Fibroblast of lung (primary cell): ENCODE data around the gene PILRB. TPM values are rescaled to one million over a fixed set of nuclear protein-coding genes. Genes with fewer than 3 reads are reported as not detected.
"Not testable (repeated sequence)": the region's sequence is repeated elsewhere in the genome, so short reads cannot be mapped to it uniquely, and the experiment has no call there.

Experiments used
- DNase-seq, 2 donors: peaks; one replicate each; pipeline versions ENCODE4 v3.0.0 to v3.0.0-alpha.2; 2010; ENCODE audit warnings: low read depth in 2 of 2
- H2AFZ ChIP-seq: 2 replicates; pipeline ENCODE4 v1.5.1; 2012; ENCODE audit warnings: low read length, control low read depth, inconsistent platforms
- H3K27ac ChIP-seq: 2 replicates; pipeline ENCODE4 v1.5.1; 2011; ENCODE audit warnings: low read length, control low read depth; ENCODE audit not compliant: insufficient read depth
- H3K27me3 ChIP-seq: 2 replicates; pipeline ENCODE4 v1.5.1; 2011; ENCODE audit warnings: mild to moderate bottlenecking, low read length; ENCODE audit not compliant: control insufficient read depth, insufficient read depth
- H3K36me3 ChIP-seq: 2 replicates; pipeline ENCODE4 v1.5.1; 2011; ENCODE audit warnings: low read length; ENCODE audit not compliant: control insufficient read depth, insufficient read depth
- H3K4me1 ChIP-seq: 2 replicates; pipeline ENCODE4 v1.5.1; 2011; ENCODE audit warnings: low read length; ENCODE audit not compliant: control insufficient read depth, insufficient read depth; ENCODE audit errors: extremely low read depth
- H3K4me2 ChIP-seq: 2 replicates; pipeline ENCODE4 v1.5.1; 2011; ENCODE audit warnings: low read length, control low read depth; ENCODE audit not compliant: insufficient read depth; ENCODE audit errors: extremely low read depth
- H3K4me3 ChIP-seq, 4 experiments: fragments of 200-600 bp in 1 of 4; sonication (generic) in 1 of 4; replicated peaks in 1 of 4; 2 replicates each; pipeline ENCODE4 v1.5.1; 2011 to 2016; ENCODE audit warnings: low read length in 4 of 4, low read depth in 3 of 4, mild to moderate bottlenecking in 3 of 4, control low read depth in 2 of 4, inconsistent platforms in 1 of 4, mixed read lengths in 1 of 4; ENCODE audit not compliant: insufficient read depth in 1 of 4; ENCODE audit errors: control extremely low read depth in 1 of 4
- H3K79me2 ChIP-seq: 2 replicates; pipeline ENCODE4 v1.5.1; 2012; ENCODE audit warnings: mild to moderate bottlenecking, low read length, inconsistent platforms; ENCODE audit not compliant: control insufficient read depth, insufficient read depth
- H3K9ac ChIP-seq: 2 replicates; pipeline ENCODE4 v1.5.1; 2011; ENCODE audit warnings: mild to moderate bottlenecking, low read length, control low read depth; ENCODE audit not compliant: insufficient read depth
- H3K9me3 ChIP-seq: 2 replicates; pipeline ENCODE4 v1.5.1; 2012; ENCODE audit warnings: low read depth, low read length; ENCODE audit not compliant: control insufficient read depth, insufficient read depth
- H4K20me1 ChIP-seq: 2 replicates; pipeline ENCODE4 v1.5.1; 2011; ENCODE audit warnings: low read length; ENCODE audit not compliant: control insufficient read depth, insufficient read depth; ENCODE audit errors: extremely low read depth
- CTCF ChIP-seq, 2 donors: IDR thresholded peaks in 1 of 2; conservative IDR thresholded peaks in 1 of 2; 1 replicate in 1 of 2; 2 replicates in 1 of 2; pipeline ENCODE4 v1.5.1; 2011 to 2012; ENCODE audit warnings: low read length in 2 of 2, control low read depth in 1 of 2, inconsistent platforms in 1 of 2, low read depth in 1 of 2, mild to moderate bottlenecking in 1 of 2
- EZH2 ChIP-seq: IDR thresholded peaks from 2 replicates; pipeline ENCODE4 v1.5.1; 2012; ENCODE audit warnings: low read length, control low read depth, mild to moderate bottlenecking; ENCODE audit errors: missing control alignments
- polyA plus RNA-seq, 2 donors: library from polyadenylated mRNA; depleted of rRNA in 1 of 2; stranded (reverse) in 1 of 2; unstranded in 1 of 2; fragments of >200 nt; gene quantifications; 2 replicates each; pipeline ENCODE4 v1.2.1, GENCODE V29; 2011 to 2012; ENCODE audit warnings: missing spikeins in 1 of 2
- total RNA-seq: library from RNA; depleted of rRNA; stranded (reverse); fragments of >200 nt; gene quantifications from 2 replicates; pipeline ENCODE4 v1.2.1, GENCODE V29; 2014

PILRB gene
- total and polyA plus RNA-seq, 2 donors (not counting 1 experiment from before 2014, with no cell fraction given): 4.3 to 6.5 TPM

GRCh38 chr7:100358857-100359212 lies 918 bp downstream of the PILRB start:
- no peak overlapping the region for H3K4me2 ChIP-seq
- H4K20me1 ChIP-seq: no peaks in the 10 kb centered on the region
- H3K9me3 ChIP-seq: no peaks in the 10 kb centered on the region
- H3K9ac ChIP-seq: no peak overlapping the region
- H2AFZ ChIP-seq: no peak overlapping the region
- no peaks in the 10 kb centered on the region for H3K79me2 ChIP-seq
- H3K27me3 ChIP-seq: no peaks in the 10 kb centered on the region
- TF ChIP-seq EZH2: no peak
- no peak for TF ChIP-seq CTCF (conservative IDR thresholded peaks at IDR 0.05 in 1 of 2, IDR thresholded peaks at IDR 0.05 in 1 of 2; ENCODE audit: low read depth in 1 of 2, low read length in 2 of 2)
- no peak overlapping the region for H3K4me3 ChIP-seq
- no peak overlapping the region for H3K27ac ChIP-seq
- peaks cover 26% of the 10 kb centered on the region for H3K36me3 ChIP-seq
- no peak for DNase-seq
- no peaks in the 10 kb centered on the region for H3K4me1 ChIP-seq

- H3K4me3 ChIP-seq: no peak overlapping the region
- no peaks in the 10 kb centered on the region for H3K4me1 ChIP-seq
- H4K20me1 ChIP-seq: no peaks in the 10 kb centered on the region
- DNase-seq: no peak
- no peaks in the 10 kb centered on the region for H3K27me3 ChIP-seq
- no peak overlapping the region for H2AFZ ChIP-seq
- H3K9me3 ChIP-seq: no peaks in the 10 kb centered on the region
- no peak overlapping the region for H3K9ac ChIP-seq
- TF ChIP-seq CTCF (conservative IDR thresholded peaks at IDR 0.05 in 1 of 2, IDR thresholded peaks at IDR 0.05 in 1 of 2; ENCODE audit: low read depth in 1 of 2, low read length in 2 of 2) (no peak), EZH2 (no peak)
- H3K4me2 ChIP-seq: no peak overlapping the region
- peaks cover 23% of the 10 kb centered on the region for H3K36me3 ChIP-seq
- no peak overlapping the region for H3K27ac ChIP-seq
- H3K79me2 ChIP-seq: no peaks in the 10 kb centered on the region
Observed at GRCh38 chr7:100360135-100360854, 2.4 kb downstream of the PILRB start.

- no peak for TF ChIP-seq EZH2
- TF ChIP-seq CTCF (conservative IDR thresholded peaks at IDR 0.05 in 1 of 2, IDR thresholded peaks at IDR 0.05 in 1 of 2; ENCODE audit: low read depth in 1 of 2, low read length in 2 of 2): no peak
- Histone ChIP-seq H3K4me1 (no peaks in the 10 kb centered on the region), H3K27me3 (no peaks in the 10 kb centered on the region), H4K20me1 (no peaks in the 10 kb centered on the region), H3K9me3 (no peaks in the 10 kb centered on the region), H3K79me2 (no peaks in the 10 kb centered on the region), H3K36me3 (peaks cover 17% of the 10 kb centered on the region), H3K4me3 (no peak overlapping the region), H3K9ac (no peak overlapping the region), H2AFZ (no peak overlapping the region), H3K27ac (no peak overlapping the region), H3K4me2 (no peak overlapping the region)
- DNase-seq: no peak
Observed at GRCh38 chr7:100363098-100363497, 5.2 kb downstream of the PILRB start.

GRCh38 chr7:100363797-100364196 lies 5.9 kb downstream of the PILRB start:
- not testable (repeated sequence) for H3K4me3 ChIP-seq, DNase-seq, H2AFZ ChIP-seq, H3K4me1 ChIP-seq, H3K27ac ChIP-seq, H3K9ac ChIP-seq, H3K4me2 ChIP-seq, H3K79me2 ChIP-seq, H3K27me3 ChIP-seq, H3K9me3 ChIP-seq, H4K20me1 ChIP-seq
- H3K36me3 ChIP-seq: peaks cover 19% of the 10 kb centered on the region
